Measurements from ENCODE around the gene CYP2A7.
"Not testable (repeated sequence)": the region's sequence is repeated elsewhere in the genome, so short reads cannot be mapped to it uniquely, and the experiment has no call there.

The CYP2A7 gene, protein sequence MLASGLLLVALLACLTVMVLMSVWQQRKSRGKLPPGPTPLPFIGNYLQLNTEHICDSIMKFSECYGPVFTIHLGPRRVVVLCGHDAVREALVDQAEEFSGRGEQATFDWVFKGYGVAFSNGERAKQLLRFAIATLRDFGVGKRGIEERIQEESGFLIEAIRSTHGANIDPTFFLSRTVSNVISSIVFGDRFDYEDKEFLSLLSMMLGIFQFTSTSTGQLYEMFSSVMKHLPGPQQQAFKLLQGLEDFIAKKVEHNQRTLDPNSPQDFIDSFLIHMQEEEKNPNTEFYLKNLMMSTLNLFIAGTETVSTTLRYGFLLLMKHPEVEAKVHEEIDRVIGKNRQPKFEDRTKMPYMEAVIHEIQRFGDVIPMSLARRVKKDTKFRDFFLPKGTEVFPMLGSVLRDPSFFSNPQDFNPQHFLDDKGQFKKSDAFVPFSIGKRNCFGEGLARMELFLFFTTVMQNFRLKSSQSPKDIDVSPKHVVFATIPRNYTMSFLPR

DNA sequence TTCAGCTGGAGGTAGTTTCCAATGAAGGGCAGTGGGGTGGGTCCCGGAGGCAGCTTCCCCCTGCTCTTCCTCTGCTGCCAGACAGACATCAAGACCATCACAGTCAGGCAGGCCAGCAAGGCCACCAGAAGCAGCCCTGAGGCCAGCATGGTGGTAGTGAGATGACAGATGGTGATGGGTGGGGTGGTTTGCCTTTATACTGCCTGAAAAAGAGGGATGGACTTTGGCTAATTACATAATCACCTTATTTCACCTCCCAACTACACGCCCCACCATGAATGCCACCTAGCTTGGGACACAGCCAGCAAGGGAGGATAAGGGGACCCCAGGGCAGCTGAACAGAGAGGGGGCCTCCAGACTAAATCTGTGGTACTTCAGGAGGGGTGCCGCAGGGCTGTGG is at the start of gene CYP2A7:
TSS of gene CYP2A7 (minus strand) at position 170 of the 400 bp plus-strand sequence. CDS start at position 149, 21 bp downstream.
- intact Hi-C loops (cut with DNase I): not testable (repeated sequence)

DNA sequence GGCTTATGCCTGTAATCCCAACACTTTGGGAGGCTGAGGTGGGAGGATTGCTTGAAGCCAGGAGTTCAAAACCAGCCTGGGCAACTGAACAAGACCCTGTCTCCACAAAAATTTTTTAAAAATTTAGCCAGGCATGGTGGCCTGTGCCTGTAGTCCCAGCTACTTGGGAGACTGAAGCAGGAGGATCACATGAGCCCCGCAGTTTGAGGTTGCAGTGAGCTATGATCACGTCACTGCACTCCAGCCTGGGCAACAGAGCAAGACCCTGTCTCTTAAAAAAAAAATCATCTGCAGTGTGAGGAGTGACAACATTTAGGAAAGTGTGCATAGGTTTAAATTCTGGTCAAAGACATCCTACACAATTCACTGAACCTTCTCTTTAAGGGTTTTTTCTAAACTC is 48.8 kb upstream of the CYP2A7 start:
- intact Hi-C loops (cut with DNase I); DNase-seq: not testable (repeated sequence)

More for the DNA sequence above, at the start of gene CYP2A7:
- not testable (repeated sequence) for DNase-seq

- DNase-seq; intact Hi-C loops (cut with DNase I): not testable (repeated sequence)
Observed at GRCh38 chr19:40929942-40930341, 47.9 kb upstream of the CYP2A7 start.

- intact Hi-C loops (cut with DNase I): no loop called here
- no peak for DNase-seq
Observed at GRCh38 chr19:40928850-40929249, 46.8 kb upstream of the CYP2A7 start.

DNA sequence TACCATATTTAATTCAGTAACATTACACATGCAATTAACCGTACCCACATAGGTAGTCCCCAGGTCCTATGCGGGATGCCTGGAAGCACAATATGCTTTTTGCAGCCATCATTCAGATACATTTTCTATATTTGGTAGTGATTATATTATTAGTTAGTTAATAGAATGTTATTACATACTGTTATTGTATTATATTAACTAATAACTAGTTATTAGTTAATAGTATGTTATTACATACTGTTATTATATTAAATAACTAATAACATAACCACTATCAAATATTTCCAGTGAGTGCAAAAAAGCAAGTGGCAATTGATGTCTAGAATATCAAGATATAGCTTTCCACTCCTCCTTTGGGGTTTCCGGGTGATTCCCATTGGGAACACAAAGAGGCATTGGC is 45.5 kb upstream of the CYP2A7 start:
- intact Hi-C loops (cut with DNase I): no loop called here
- no peak for DNase-seq

DNA sequence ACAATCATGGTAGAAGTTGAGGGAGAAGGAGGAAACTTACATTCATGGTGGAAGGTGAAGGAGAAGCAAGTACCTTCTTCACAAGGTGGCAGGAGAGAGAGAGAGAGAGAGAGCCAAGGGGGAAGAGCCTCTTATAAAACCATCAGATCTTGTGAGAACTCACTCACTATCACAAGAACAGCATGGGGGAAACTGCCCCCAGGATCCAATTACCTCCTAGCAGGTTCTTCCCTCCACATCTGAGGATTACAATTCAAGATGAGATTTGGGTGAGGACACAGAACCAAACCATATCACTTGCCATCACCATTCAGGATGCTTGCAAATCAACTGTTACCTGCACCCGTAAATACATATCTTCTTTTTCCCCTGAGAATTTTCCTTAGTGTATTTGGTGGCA is 44.2 kb upstream of the CYP2A7 start:
- DNase-seq; intact Hi-C loops (cut with DNase I): not testable (repeated sequence)

- no peak for DNase-seq
- intact Hi-C loops (cut with DNase I): no loop called here
Observed at GRCh38 chr19:40923934-40924391, 41.9 kb upstream of the CYP2A7 start.

DNA sequence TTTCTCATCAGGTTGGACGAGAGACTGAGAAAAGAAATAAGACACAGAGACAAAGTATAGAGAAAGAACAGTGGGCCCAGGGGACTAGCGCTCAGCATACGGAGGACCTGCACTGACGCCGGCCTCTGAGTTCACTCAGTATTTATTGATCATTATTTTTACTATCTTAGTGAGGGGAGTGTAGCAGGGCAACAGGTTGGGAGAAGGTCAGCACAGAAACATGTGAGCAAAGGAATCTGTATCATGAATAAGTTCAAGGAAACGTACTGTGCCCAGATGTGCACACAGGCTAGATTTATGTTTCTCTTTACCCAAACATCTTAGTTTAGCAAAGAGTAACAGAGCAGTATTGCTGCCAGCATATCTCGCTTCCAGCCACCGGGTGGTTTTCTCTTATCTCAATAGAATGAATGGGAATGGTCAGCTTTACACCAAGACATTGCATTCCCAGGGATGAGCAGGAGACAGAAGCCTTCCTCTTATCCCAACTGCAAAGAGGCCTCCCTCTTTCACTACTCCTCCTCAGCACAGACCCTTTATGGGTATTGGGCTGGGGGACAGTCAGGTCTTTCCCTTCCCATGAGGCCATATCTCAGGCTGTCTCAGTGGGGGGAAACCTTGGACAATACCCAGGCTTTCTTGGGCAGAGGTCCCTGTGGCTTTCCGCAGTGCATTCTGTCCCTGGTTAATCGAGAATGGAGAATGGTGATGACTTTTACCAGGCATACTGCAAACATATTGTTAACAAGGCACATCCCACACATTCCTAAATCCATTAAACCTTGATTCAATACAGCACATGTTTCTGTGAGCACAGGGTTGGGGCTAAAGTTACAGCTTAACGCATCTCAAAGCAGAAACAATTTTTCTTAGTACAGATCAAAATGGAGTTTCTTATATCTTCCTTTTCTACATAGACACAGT is 40.5 kb upstream of the CYP2A7 start:
- intact Hi-C loops (cut with DNase I); DNase-seq: not testable (repeated sequence)

GRCh38 chr19:40921005-40921897 is 39.2 kb upstream of the CYP2A7 start:
- intact Hi-C loops (cut with DNase I): no loop called here

DNA sequence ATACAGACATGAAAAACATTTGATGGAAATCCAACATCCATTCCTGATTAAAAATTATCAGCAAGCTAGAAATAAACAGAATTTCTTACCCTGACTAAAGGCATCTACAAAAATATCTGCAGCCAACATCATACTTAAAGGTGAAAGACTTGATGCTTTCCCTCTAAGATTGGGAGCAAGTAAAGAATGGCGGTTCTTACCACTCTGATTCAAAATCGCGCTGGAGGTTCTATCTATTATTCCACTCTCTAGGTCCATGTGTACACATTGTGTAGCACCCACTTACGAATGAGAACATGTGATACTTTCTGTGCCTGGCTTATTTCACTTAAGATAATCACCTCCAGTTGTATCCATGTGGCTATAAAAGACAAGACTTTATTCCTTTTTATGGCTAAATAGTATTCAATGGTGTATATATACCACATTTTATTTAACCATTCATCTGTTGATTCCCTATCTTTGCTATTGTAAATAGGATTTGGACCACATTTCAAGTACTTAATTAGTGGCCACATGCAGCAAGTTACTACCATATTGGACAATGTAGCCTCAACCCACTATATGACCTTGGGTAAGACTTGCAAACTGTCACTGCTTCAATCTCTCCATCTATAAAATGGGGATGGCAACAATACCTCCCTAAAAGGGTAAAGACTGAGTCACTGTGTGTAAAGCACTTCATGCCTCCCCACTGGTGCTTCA is 38.4 kb upstream of the CYP2A7 start:
- intact Hi-C loops (cut with DNase I): no loop called here
- DNase-seq: no peak

More at GRCh38 chr19:40921005-40921897, 39.2 kb upstream of the CYP2A7 start:
- DNase-seq: no peak

DNA sequence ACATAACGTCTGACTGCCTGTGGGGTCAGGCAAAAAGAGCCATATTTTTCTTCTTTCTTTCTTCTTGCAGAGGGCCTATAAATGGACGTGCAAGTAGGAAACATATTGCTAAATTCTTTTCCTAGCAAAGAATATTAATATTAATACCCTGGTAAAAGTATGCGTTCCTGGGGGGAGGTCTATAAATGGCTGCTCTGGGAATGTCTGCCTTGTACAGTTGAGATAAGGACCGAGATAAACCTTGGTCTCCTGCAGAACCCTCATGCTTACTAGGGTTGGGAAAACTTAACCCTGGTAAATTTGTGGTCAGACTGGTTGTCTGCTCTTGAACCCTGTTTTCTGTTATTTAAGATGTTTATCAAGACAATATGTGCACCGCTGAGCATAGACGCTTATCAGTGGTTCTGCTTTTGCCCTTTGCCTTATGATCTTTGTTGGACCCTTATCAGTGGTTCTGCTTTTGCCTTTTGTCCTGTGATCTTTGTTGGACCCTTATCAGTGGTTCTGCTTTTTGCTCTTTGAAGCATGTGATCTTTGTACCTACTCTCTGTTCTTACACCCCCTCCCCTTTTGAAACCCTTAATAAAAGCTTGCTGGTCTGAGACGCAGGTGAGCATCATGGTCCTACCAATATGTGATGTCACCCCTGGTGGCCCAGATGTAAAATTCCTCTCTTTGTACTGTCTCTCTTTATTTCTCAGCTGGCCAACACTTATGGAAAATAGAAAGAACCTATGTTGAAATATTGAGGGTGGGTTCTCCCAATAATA is 37.7 kb upstream of the CYP2A7 start:
- DNase-seq; intact Hi-C loops (cut with DNase I): not testable (repeated sequence)

GRCh38 chr19:40918303-40918702 is 36.3 kb upstream of the CYP2A7 start:
- DNase-seq; intact Hi-C loops (cut with DNase I): not testable (repeated sequence)

GRCh38 chr19:40908976-40909375 is 26.9 kb upstream of the CYP2A7 start:
- peak in 2 of 10 donors; percentile 19 to 54 for DNase-seq
- intact Hi-C loops (cut with DNase I): no loop called here

GRCh38 chr19:40907968-40908735 is 26.1 kb upstream of the CYP2A7 start:
- intact Hi-C loops (cut with DNase I): no loop called here
- DNase-seq: no peak

- DNase-seq: no peak
- intact Hi-C loops (cut with DNase I): no loop called here
Observed at GRCh38 chr19:40906512-40906911, 24.5 kb upstream of the CYP2A7 start.

DNA sequence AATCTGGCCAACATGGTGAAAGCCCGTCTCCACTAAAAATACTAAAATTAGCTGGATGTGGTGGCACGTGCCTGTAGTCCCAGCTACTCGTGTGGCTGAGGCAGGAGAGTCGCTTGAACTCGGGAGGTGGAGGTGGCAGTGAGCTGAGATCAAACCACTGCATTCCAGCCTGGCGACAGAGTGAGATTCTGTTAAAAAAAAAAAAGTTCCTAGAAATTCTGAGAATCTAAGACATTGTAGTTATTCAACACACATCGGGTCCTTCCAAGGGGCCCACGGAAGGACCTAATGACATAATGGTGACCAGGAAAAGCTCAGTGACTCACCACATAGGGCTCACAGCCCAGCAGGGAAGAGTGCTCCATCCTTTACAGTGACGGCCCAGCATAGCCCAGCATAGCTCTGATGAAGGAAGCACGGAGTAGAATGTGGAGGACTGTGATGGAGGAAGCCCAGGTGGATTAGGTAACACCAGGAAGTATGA is 22.7 kb upstream of the CYP2A7 start:
- DNase-seq; intact Hi-C loops (cut with DNase I): not testable (repeated sequence)

DNA sequence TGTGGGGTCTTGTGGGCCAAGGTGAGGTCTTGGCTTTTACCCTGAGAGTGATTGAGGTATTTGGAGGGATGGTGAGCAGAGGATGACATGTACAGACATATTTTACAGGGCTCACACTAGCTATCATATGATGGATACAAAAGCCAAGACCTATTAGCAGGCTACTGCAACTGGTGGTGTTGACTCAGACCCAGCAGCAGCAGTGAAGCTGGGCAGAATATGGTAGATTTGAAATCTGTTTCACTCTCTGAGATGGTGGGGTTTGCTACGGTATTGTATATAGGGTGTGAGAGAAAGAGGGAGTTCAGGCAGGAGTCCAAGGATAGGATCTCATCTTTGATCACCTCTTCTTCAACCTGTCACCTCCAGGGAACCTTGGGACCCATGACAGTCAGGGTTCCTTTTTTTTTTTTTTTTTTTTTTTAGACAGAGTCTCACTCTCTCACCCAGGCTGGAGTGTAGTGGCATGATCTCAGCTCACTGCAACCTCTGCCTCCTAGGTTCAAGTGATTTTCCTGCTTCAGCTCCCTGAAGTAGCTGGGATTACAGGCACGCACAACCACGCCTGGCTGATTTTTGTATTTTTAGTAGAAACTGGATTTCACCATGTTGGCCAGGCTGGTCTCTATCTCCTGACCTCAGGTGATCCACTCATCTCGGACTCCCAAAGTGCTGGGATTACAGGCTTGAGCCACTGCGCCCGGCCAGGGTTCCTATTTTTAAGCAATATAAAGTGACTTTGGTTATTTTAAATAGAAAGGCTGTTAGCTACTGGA is 20.1 kb upstream of the CYP2A7 start:
- intact Hi-C loops (cut with DNase I); DNase-seq: not testable (repeated sequence)

Data from posterior cingulate gyrus (tissue), 11 donors.